Fibroblast of lung (primary cell): Measurements from ENCODE around the gene IGFBP6.

Experiments
- EZH2 ChIP-seq: IDR thresholded peaks from 2 replicates; pipeline ENCODE4 v1.5.1; 2012; ENCODE audit warnings: low read length, control low read depth, mild to moderate bottlenecking; ENCODE audit errors: missing control alignments
- TF ChIP-seq, protein P1 (sequence below), 2 donors: IDR thresholded peaks in 1 of 2; conservative IDR thresholded peaks in 1 of 2; 1 replicate in 1 of 2; 2 replicates in 1 of 2; pipeline ENCODE4 v1.5.1; 2011 to 2012; ENCODE audit warnings: low read length in 2 of 2, control low read depth in 1 of 2, inconsistent platforms in 1 of 2, low read depth in 1 of 2, mild to moderate bottlenecking in 1 of 2

DNA sequence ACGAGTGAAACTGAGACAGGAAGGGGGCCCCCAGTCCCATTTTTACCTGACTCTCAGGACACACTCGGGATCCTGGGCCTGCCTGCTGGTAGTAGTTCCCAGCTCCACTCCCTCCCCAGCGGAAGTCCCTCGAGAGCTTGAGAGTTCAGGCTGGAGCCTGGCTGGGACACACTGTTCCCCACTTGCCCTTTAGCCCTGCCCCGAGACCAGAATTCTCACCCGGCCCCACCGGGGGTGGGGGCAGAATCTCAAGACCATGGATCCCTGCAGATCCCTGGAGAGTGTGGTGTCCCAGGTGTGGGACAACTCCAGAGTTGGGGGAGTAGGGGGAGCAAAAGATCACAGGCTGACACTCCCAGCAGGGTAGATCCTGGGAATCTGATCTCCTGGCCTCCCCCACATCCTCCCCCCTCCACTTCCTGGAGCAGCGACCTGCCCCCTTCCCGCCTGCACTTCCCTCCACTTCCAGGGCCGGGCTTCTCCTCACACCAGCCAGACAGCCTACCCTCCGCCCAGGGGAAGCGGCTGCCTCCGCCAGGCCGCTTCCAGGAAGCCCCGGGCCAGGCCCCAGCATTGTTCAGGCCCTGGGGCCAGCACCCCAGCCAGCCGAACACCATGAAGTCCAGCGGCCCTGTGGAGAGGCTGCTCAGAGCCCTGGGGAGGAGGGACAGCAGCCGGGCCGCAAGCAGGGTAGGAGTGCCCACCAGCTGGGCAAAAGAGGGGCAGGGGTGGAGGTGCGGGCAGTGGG, 47.7 kb upstream of the IGFBP6 start, which contains the start of gene TNS2:
- TF ChIP-seq, protein P1, sequence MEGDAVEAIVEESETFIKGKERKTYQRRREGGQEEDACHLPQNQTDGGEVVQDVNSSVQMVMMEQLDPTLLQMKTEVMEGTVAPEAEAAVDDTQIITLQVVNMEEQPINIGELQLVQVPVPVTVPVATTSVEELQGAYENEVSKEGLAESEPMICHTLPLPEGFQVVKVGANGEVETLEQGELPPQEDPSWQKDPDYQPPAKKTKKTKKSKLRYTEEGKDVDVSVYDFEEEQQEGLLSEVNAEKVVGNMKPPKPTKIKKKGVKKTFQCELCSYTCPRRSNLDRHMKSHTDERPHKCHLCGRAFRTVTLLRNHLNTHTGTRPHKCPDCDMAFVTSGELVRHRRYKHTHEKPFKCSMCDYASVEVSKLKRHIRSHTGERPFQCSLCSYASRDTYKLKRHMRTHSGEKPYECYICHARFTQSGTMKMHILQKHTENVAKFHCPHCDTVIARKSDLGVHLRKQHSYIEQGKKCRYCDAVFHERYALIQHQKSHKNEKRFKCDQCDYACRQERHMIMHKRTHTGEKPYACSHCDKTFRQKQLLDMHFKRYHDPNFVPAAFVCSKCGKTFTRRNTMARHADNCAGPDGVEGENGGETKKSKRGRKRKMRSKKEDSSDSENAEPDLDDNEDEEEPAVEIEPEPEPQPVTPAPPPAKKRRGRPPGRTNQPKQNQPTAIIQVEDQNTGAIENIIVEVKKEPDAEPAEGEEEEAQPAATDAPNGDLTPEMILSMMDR (conservative IDR thresholded peaks at IDR 0.05 in 1 of 2, IDR thresholded peaks at IDR 0.05 in 1 of 2; ENCODE audit: low read depth in 1 of 2, low read length in 2 of 2) = no peak
- TF ChIP-seq EZH2 = no peak
